Vagina (tissue), 2 donors: Measurements from ENCODE around the gene SMARCAL1. TPM values are rescaled to one million over a fixed set of nuclear protein-coding genes. Genes with fewer than 3 reads are reported as not detected.

Source experiments
- DNase-seq, 2 donors: peaks; one replicate each; pipeline ENCODE4 v3.0.0-alpha.2; 2017; ENCODE audit errors: extremely low spot score in 2 of 2
- H3K27ac ChIP-seq: fragments of 200-600 bp; sonication (generic); one replicate; pipeline ENCODE4 v1.5.1; 2019
- H3K27me3 ChIP-seq: fragments of 200-600 bp; sonication (generic); one replicate; pipeline ENCODE4 v1.5.1; 2019
- H3K36me3 ChIP-seq, 2 donors: fragments of 200-600 bp; sonication (generic); one replicate each; pipeline ENCODE4 v1.5.1; 2017 to 2019
- H3K4me1 ChIP-seq: fragments of 200-600 bp; sonication (generic); one replicate; pipeline ENCODE4 v1.5.1; 2019
- H3K4me3 ChIP-seq, 2 donors: fragments of 200-600 bp; sonication (generic); 1 replicate in 1 of 2; 2 replicates in 1 of 2; pipeline ENCODE4 v1.5.1; 2016 to 2019
- H3K9me3 ChIP-seq: fragments of 200-600 bp; sonication (generic); one replicate; pipeline ENCODE4 v1.5.1; 2019
- CTCF ChIP-seq, 3 experiments: fragments of 450-650 bp in 2 of 3; fragments of 200-600 bp in 1 of 3; sonication (generic) in 1 of 3; IDR thresholded peaks; one replicate each; pipeline ENCODE4 v1.5.1; 2017 to 2019; ENCODE audit warnings: antibody characterized with exemption in 3 of 3, mild to moderate bottlenecking in 2 of 3, moderate library complexity in 2 of 3
- POLR2A ChIP-seq, 2 donors: fragments of 450-650 bp; IDR thresholded peaks; one replicate each; pipeline ENCODE4 v1.6.1; 2017; ENCODE audit warnings: antibody characterized with exemption in 2 of 2, mild to moderate bottlenecking in 2 of 2, moderate library complexity in 2 of 2
- POLR2AphosphoS5 ChIP-seq, 2 donors: sonication (generic); formaldehyde crosslinking; IDR thresholded peaks; one replicate each; pipeline ENCODE4 v1.9.0; 2017; ENCODE audit warnings: antibody characterized with exemption in 2 of 2, mild to moderate bottlenecking in 2 of 2, low read depth in 1 of 2; ENCODE audit not compliant: insufficient read depth in 1 of 2
- intact Hi-C: fragments of 100-400 bp; cut with DNase I; formaldehyde crosslinking; loops from one replicate; pipeline ENCODE4 v1.15.1; 2023
- total RNA-seq: library from RNA; depleted of rRNA; stranded (reverse); fragments of >200 nt; gene quantifications from one replicate; pipeline ENCODE4 v1.2.3, GENCODE V29; 2016

The SMARCAL1 gene
- total RNA-seq, 1 donor from 2014 or later = 36.1 TPM

- Histone ChIP-seq H3K27me3 (no peaks in the 10 kb centered on the region), H3K4me1 (peaks cover 48% of the 10 kb centered on the region), H3K4me3 (peak overlapping the region; percentile 52 to 91), H3K9me3 (no peaks in the 10 kb centered on the region), H3K36me3 (peaks cover 0 to 45% of the 10 kb centered on the region in 2 donors), H3K27ac (peak overlapping the region; percentile 86)
- intact Hi-C loops = no loop called here
- no peak for TF ChIP-seq POLR2AphosphoS5 (IDR thresholded peaks at IDR 0.05; ENCODE audit: insufficient read depth in 1 of 2, low read depth in 1 of 2)
- no peak for DNase-seq
Observed at GRCh38 chr2:216499641-216500218, 87.4 kb downstream of the SMARCAL1 start.

- Histone ChIP-seq H3K27ac (no peak overlapping the region), H3K4me3 (peak overlapping the region in 1 of 2 donors; percentile 52), H3K36me3 (peaks cover 0 to 45% of the 10 kb centered on the region in 2 donors), H3K9me3 (no peaks in the 10 kb centered on the region), H3K27me3 (no peaks in the 10 kb centered on the region), H3K4me1 (peaks cover 48% of the 10 kb centered on the region)
- intact Hi-C loops = no loop called here
- no peak for TF ChIP-seq POLR2A (IDR thresholded peaks at IDR 0.05)
- TF ChIP-seq CTCF (IDR thresholded peaks at IDR 0.05) = no peak
- TF ChIP-seq POLR2AphosphoS5 (IDR thresholded peaks at IDR 0.05; ENCODE audit: insufficient read depth in 1 of 2, low read depth in 1 of 2) = no peak
- DNase-seq = no peak
Observed at GRCh38 chr2:216500572-216500971, 88.3 kb downstream of the SMARCAL1 start.

GRCh38 chr2:216501854-216502253 is 89.6 kb downstream of the SMARCAL1 start:
- TF ChIP-seq CTCF (IDR thresholded peaks at IDR 0.05) (no peak), POLR2A (IDR thresholded peaks at IDR 0.05) (no peak), POLR2AphosphoS5 (IDR thresholded peaks at IDR 0.05; ENCODE audit: insufficient read depth in 1 of 2, low read depth in 1 of 2) (no peak)
- no peak overlapping the region for H3K4me3 ChIP-seq
- no peak for DNase-seq
- H3K27ac ChIP-seq = no peak overlapping the region
- H3K4me1 ChIP-seq = peaks cover 48% of the 10 kb centered on the region
- H3K9me3 ChIP-seq = no peaks in the 10 kb centered on the region
- H3K27me3 ChIP-seq = no peaks in the 10 kb centered on the region
- intact Hi-C loops = no loop called here
- peaks cover 0 to 45% of the 10 kb centered on the region in 2 donors for H3K36me3 ChIP-seq

DNA sequence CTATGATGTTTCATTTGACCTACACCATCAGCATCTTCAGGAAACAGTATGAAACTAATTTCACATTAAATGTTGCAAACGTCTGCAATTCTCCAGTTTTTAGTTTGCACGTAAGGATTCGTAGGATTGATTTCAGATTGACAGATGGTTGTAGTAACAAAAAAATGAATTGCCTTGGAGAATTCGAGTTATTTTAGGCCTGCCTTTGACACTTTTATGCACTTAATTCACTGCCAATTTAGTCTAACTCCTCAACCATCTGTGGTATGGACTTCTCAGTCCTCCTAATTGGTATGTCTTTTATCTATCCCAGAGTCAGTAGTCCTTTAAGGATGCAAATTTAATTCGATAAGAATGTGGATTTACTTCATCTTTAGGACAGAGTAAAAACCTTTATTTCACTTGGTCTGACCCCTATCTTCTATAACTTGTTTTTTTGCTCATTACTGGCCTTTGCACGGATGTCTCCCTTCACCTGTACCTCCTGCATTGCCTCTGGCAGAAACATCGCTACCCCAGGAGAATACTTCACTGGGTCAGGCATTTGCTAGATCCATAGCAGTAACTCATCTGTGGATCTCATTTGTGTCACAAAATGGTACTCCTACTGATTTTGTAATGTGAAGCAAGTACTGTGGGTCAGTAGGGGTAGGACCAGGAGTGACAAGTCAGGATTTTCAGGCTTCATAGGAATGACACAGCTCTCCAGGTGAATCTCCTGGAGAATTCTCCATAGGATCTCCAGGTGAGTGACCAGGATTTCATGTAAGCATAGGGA is 90.3 kb downstream of the SMARCAL1 start:
- Histone ChIP-seq H3K9me3 (no peaks in the 10 kb centered on the region), H3K36me3 (peaks cover 0 to 45% of the 10 kb centered on the region in 2 donors), H3K4me3 (no peak overlapping the region), H3K4me1 (peaks cover 45% of the 10 kb centered on the region), H3K27me3 (no peaks in the 10 kb centered on the region), H3K27ac (no peak overlapping the region)
- intact Hi-C loops = no loop called here
- TF ChIP-seq POLR2A (IDR thresholded peaks at IDR 0.05) (no peak), CTCF (IDR thresholded peaks at IDR 0.05) (no peak), POLR2AphosphoS5 (IDR thresholded peaks at IDR 0.05; ENCODE audit: insufficient read depth in 1 of 2, low read depth in 1 of 2) (no peak)
- no peak for DNase-seq

DNA sequence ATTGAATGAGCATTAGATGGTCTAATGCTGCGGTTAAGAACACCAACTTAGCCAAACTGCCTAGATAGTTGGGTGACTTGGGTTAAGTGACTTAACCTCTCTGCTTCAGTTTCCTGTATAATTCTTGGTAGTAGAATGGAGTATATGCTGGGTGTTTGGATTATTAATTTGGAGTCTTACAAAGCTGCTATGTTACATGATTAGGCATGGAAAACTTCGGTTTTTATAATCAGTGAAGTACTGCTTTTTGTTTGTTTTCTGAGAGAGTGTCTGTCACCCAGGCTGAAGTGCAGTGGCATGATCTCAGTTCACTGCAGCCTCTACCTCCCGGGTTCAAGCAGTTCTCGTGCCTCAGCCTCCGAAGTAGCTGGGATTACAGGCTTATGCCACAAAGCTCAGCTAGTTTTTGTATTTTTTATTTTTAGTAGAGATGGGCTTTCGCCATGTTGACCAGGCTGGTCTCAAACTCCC is 90.9 kb downstream of the SMARCAL1 start:
- Histone ChIP-seq H3K27ac (no peak overlapping the region), H3K4me1 (peaks cover 38% of the 10 kb centered on the region), H3K4me3 (no peak overlapping the region), H3K36me3 (peaks cover 0 to 45% of the 10 kb centered on the region in 2 donors), H3K27me3 (no peaks in the 10 kb centered on the region), H3K9me3 (no peaks in the 10 kb centered on the region)
- no peak for DNase-seq
- TF ChIP-seq POLR2AphosphoS5 (IDR thresholded peaks at IDR 0.05; ENCODE audit: insufficient read depth in 1 of 2, low read depth in 1 of 2) (no peak), CTCF (IDR thresholded peaks at IDR 0.05) (no peak), POLR2A (IDR thresholded peaks at IDR 0.05) (no peak)
- intact Hi-C loops = no loop called here
